Keratinocyte (primary cell): ENCODE measurements around the gene CLEC17A. TPM values are rescaled to one million over a fixed set of nuclear protein-coding genes. Genes with fewer than 3 reads are reported as not detected.
"Not testable (repeated sequence)": the region's sequence is repeated elsewhere in the genome, so short reads cannot be mapped to it uniquely, and the experiment has no call there.

Source experiments
- DNase-seq: peaks from one replicate; pipeline ENCODE4 v3.0.0-alpha.2; 2011; ENCODE audit warnings: low read depth, missing footprints, low spot score
- FAIRE-seq: peaks from 2 replicates; lab custom pipeline; 2011; peaks lifted over from hg19 to GRCh38; lab: Jason Lieb, UNC
- H2AFZ ChIP-seq: 2 replicates; pipeline ENCODE4 v1.6.0; 2012; ENCODE audit warnings: low read length, control low read depth, inconsistent platforms; ENCODE audit not compliant: control insufficient read depth
- H3K27ac ChIP-seq: 2 replicates; pipeline ENCODE4 v1.5.1; 2011; ENCODE audit warnings: low read length; ENCODE audit not compliant: control insufficient read depth, insufficient read depth
- H3K27me3 ChIP-seq: 3 replicates; pipeline ENCODE4 v1.6.0; 2011; ENCODE audit warnings: low read length; ENCODE audit not compliant: control insufficient read depth, insufficient read depth; ENCODE audit errors: extremely low read depth
- H3K36me3 ChIP-seq, 2 experiments: 2 replicates in 1 of 2; 3 replicates in 1 of 2; pipeline ENCODE4 v1.5.1; 2011; ENCODE audit warnings: low read length in 2 of 2, mild to moderate bottlenecking in 1 of 2; ENCODE audit not compliant: control insufficient read depth in 2 of 2, insufficient read depth in 2 of 2; ENCODE audit errors: extremely low read depth in 1 of 2
- H3K4me1 ChIP-seq: 3 replicates; pipeline ENCODE4 v1.5.1; 2011; ENCODE audit warnings: low read length; ENCODE audit not compliant: control insufficient read depth, insufficient read depth; ENCODE audit errors: extremely low read depth
- H3K4me2 ChIP-seq: 3 replicates; pipeline ENCODE4 v1.6.0; 2011; ENCODE audit warnings: low read depth, low read length; ENCODE audit not compliant: control insufficient read depth, insufficient read depth; ENCODE audit errors: extremely low read depth
- H3K4me3 ChIP-seq, 3 experiments: fragments of 200-600 bp in 1 of 3; sonication (generic) in 1 of 3; 2 replicates in 2 of 3; 3 replicates in 1 of 3; pipeline ENCODE4 v1.5.1; 2011 to 2016; ENCODE audit warnings: low read length in 3 of 3, mild to moderate bottlenecking in 3 of 3, control low read depth in 2 of 3, inconsistent platforms in 1 of 3, low read depth in 1 of 3, mixed read lengths in 1 of 3, mixed run types in 1 of 3, moderate library complexity in 1 of 3; ENCODE audit not compliant: control insufficient read depth in 2 of 3, insufficient read depth in 2 of 3; ENCODE audit errors: extremely low read depth in 1 of 3
- H3K79me2 ChIP-seq: 2 replicates; pipeline ENCODE4 v1.6.0; 2012; ENCODE audit warnings: low read length; ENCODE audit not compliant: control insufficient read depth, insufficient read depth
- H3K9ac ChIP-seq: 3 replicates; pipeline ENCODE4 v1.6.0; 2011; ENCODE audit warnings: low read length; ENCODE audit not compliant: control insufficient read depth, insufficient read depth; ENCODE audit errors: extremely low read depth
- H3K9me1 ChIP-seq: 3 replicates; pipeline ENCODE4 v1.6.0; 2011; ENCODE audit warnings: low read length; ENCODE audit not compliant: control insufficient read depth, insufficient read depth; ENCODE audit errors: extremely low read depth
- H3K9me3 ChIP-seq: 2 replicates; pipeline ENCODE4 v1.5.1; 2012; ENCODE audit warnings: low read depth, low read length; ENCODE audit not compliant: control insufficient read depth
- H4K20me1 ChIP-seq: 3 replicates; pipeline ENCODE4 v1.6.0; 2011; ENCODE audit warnings: low read length; ENCODE audit not compliant: control insufficient read depth, insufficient read depth; ENCODE audit errors: extremely low read depth
- EZH2 ChIP-seq: IDR thresholded peaks from one replicate; pipeline ENCODE4 v1.6.1; 2012; ENCODE audit warnings: inconsistent platforms, mild to moderate bottlenecking, low read length, moderate library complexity
- dilution Hi-C: fragments of 300-500 bp; cut with MboI; formaldehyde crosslinking; loops from one replicate; pipeline ENCODE4 v1.7.0; 2020; ENCODE audit warnings: low sequenced_read_pairs; ENCODE audit not compliant: extremely low pct_ligation_motif_present
- polyA plus RNA-seq, 5 experiments: library from polyadenylated mRNA; depleted of rRNA in 3 of 5; stranded (reverse) in 3 of 5; stranded (forward) in 1 of 5; unstranded in 1 of 5; fragments of >200 nt; gene quantifications; 1 replicate in 1 of 5; 2 replicates in 3 of 5; 3 replicates in 1 of 5; pipeline versions ENCODE4 v1.2.1 to v1.2.3, GENCODE V29; 2011 to 2012; ENCODE audit warnings: missing spikeins in 2 of 5, low read depth in 1 of 5, low replicate concordance in 1 of 5
- TF ChIP-seq, protein P1 (sequence below), 3 experiments: IDR thresholded peaks in 1 of 3; conservative IDR thresholded peaks in 1 of 3; optimal IDR thresholded peaks in 1 of 3; 2 replicates in 2 of 3; 3 replicates in 1 of 3; pipeline versions ENCODE3 to v1.5.1; 2011; ENCODE audit warnings: low read length in 3 of 3, mild to moderate bottlenecking in 3 of 3, moderate library complexity in 2 of 3, control low read depth in 1 of 3, inconsistent platforms in 1 of 3; ENCODE audit not compliant: insufficient read depth in 2 of 3; ENCODE audit errors: extremely low read depth in 1 of 3

The CLEC17A gene
- polyA plus RNA-seq, 1 donor (not counting 4 experiments of a cell fraction or from before 2014, with no cell fraction given), result not detected

DNA sequence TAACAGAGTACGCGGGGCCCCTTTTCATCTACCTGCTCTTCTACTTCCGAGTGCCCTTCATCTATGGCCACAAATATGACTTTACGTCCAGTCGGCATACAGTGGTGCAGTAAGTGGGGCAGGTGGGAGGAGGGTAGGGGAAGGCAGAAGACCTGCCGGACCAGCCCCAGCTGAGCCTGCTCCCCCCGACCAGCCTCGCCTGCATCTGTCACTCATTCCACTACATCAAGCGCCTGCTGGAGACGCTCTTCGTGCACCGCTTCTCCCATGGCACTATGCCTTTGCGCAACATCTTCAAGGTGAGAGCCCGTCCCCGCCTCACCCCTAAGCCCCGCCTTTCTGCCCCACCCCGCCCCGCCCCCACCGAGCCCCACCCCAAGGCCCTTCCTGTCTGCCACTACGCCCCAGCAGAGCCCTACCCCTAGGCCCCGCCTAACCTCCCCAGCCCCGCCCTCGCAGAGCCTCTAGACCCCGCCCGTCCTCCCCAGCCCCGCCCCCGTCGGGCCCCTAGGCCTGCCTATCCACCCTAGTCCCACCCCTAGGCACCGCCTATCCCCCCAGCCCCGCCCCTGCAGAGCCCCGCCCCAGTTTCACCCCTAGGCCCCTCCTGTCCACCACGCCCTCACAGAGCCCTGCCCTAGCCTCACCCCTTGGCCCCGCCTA, 18.8 kb upstream of the CLEC17A start:
- no peak for DNase-seq
- H3K9me3 ChIP-seq, result no peaks in the 10 kb centered on the region

DNA sequence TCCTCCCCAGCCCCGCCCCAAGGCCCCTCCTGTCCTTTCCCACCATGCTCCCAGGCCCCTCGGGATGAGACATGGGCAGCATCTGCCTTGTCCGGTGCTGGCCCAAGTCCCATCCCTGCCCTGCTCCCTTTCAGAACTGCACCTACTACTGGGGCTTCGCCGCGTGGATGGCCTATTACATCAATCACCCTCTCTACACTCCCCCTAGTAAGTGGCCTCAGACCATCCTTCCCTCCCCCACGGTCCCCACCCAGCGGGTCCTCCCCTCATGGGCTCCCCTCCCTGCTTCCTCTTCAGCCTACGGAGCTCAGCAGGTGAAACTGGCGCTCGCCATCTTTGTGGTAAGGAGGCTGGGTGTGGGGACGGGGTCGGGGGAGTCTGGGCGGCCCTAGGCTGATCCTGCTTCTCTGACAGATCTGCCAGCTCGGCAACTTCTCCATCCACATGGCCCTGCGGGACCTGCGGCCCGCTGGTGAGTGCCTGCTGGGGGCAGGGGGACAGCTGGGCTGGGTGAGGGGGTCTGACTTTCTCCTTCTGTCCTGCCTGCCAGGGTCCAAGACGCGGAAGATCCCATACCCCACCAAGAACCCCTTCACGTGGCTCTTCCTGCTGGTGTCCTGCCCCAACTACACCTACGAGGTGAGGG, 18.1 kb upstream of the CLEC17A start:
- H4K20me1 ChIP-seq, FAIRE-seq, H3K4me3 ChIP-seq, dilution Hi-C loops, H3K9ac ChIP-seq, H3K9me3 ChIP-seq, H3K9me1 ChIP-seq, H2AFZ ChIP-seq, H3K4me2 ChIP-seq, H3K27me3 ChIP-seq, DNase-seq, H3K27ac ChIP-seq: not testable (repeated sequence)
- H3K36me3 ChIP-seq, result peaks cover 7 to 16% of the 10 kb centered on the region in 2 experiments
- peaks cover 31% of the 10 kb centered on the region for H3K4me1 ChIP-seq
- peaks cover 36% of the 10 kb centered on the region for H3K79me2 ChIP-seq

More for the DNA sequence above, 18.8 kb upstream of the CLEC17A start:
- H2AFZ ChIP-seq, result no peak overlapping the region
- no peaks in the 10 kb centered on the region for H3K9me1 ChIP-seq
- no peak overlapping the region for H3K4me3 ChIP-seq
- no peaks in the 10 kb centered on the region for H3K27me3 ChIP-seq
- H3K27ac ChIP-seq, result no peak overlapping the region
- no peak overlapping the region for H3K9ac ChIP-seq
- dilution Hi-C loops, result no loop called here
- no peak for FAIRE-seq
- H3K36me3 ChIP-seq, result peaks cover 7 to 16% of the 10 kb centered on the region in 2 experiments
- TF ChIP-seq, protein P1, sequence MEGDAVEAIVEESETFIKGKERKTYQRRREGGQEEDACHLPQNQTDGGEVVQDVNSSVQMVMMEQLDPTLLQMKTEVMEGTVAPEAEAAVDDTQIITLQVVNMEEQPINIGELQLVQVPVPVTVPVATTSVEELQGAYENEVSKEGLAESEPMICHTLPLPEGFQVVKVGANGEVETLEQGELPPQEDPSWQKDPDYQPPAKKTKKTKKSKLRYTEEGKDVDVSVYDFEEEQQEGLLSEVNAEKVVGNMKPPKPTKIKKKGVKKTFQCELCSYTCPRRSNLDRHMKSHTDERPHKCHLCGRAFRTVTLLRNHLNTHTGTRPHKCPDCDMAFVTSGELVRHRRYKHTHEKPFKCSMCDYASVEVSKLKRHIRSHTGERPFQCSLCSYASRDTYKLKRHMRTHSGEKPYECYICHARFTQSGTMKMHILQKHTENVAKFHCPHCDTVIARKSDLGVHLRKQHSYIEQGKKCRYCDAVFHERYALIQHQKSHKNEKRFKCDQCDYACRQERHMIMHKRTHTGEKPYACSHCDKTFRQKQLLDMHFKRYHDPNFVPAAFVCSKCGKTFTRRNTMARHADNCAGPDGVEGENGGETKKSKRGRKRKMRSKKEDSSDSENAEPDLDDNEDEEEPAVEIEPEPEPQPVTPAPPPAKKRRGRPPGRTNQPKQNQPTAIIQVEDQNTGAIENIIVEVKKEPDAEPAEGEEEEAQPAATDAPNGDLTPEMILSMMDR (optimal IDR thresholded peaks at IDR 0.05 in 1 of 3, IDR thresholded peaks at IDR 0.05 in 1 of 3, conservative IDR thresholded peaks at IDR 0.05 in 1 of 3; ENCODE audit: extremely low read depth in 1 of 3, insufficient read depth in 2 of 3, low read length in 3 of 3), result no peak
- TF ChIP-seq EZH2, result no peak
- peaks cover 31% of the 10 kb centered on the region for H3K79me2 ChIP-seq
- no peaks in the 10 kb centered on the region for H4K20me1 ChIP-seq
- H3K4me1 ChIP-seq, result peaks cover 31% of the 10 kb centered on the region
- H3K4me2 ChIP-seq, result no peak overlapping the region
